ENCODE data around the gene DVL1. TPM values are rescaled to one million over a fixed set of nuclear protein-coding genes. Genes with fewer than 3 reads are reported as not detected.

DVL1 gene
- total and polyA plus RNA-seq, 2 of the 13 experiments (the other 11 are each of a cell fraction or from before 2014, with no cell fraction given), result 30.8 to 60.4 TPM

DNA sequence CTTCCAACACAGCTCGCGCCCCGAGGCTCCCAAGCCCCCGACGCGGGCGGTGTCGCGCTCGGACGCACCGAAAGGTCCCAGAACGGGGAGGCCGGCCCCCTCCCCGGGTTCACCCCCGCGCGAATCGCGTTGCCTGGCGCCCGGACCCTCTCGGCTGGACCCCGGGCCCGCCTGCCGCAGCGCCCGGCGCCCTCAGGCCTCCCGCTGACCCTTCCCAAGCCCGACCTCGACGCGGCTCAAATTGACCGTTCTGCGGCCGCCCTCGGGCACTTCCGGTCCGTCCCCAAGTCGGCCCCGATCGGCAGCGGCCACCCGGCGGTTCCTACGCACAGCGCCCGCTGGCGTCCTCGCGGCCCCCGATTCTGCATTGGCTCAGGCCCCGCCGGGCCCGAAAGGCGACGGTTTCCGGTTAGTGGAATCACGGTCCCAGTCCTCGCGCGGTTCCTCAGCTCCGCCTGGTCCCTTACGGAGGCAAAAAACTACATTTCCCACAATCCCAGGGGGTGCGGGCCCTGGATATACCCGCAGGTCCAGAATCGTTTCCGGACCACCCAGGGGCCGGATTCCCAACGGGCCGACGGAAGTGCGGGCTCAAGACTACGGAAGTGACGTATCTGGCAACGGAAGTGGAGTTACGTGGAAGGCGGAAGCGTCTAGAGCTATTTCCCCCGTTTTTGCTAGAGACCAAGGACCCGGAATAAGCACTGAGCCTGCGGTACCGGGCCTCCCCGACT lies 25.9 kb upstream of the DVL1 start, which contains the start of gene AURKAIP1 (continued):
- TF ChIP-seq, protein P1, sequence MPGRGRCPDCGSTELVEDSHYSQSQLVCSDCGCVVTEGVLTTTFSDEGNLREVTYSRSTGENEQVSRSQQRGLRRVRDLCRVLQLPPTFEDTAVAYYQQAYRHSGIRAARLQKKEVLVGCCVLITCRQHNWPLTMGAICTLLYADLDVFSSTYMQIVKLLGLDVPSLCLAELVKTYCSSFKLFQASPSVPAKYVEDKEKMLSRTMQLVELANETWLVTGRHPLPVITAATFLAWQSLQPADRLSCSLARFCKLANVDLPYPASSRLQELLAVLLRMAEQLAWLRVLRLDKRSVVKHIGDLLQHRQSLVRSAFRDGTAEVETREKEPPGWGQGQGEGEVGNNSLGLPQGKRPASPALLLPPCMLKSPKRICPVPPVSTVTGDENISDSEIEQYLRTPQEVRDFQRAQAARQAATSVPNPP (CRISPR knock-in tag; IDR thresholded peaks at IDR 0.05), result peak; percentile 72
- TF ChIP-seq THRA (CRISPR knock-in tag; IDR thresholded peaks at IDR 0.05; ENCODE audit: borderline replicate concordance), result peak; percentile 84
- TF ChIP-seq GTF3A (CRISPR knock-in tag; conservative IDR thresholded peaks at IDR 0.05), result peak; percentile 78; the same call in 1 of the 2 replicates
- TF ChIP-seq ZNF383 (CRISPR knock-in tag; IDR thresholded peaks at IDR 0.05; ENCODE audit: borderline replicate concordance), result no peak; the same call in 1 of the 2 replicates
- TF ChIP-seq ZFP36 (IDR thresholded peaks at IDR 0.05; ENCODE audit: borderline replicate concordance, low read depth, low read length, partially characterized antibody), result no peak
- no peak for TF ChIP-seq RARG (CRISPR knock-in tag; IDR thresholded peaks at IDR 0.05; ENCODE audit: low read depth)
- peak; percentile 89; the same call in 1 of the 2 replicates for TF ChIP-seq HMGXB3 (CRISPR knock-in tag; IDR thresholded peaks at IDR 0.05; ENCODE audit: borderline replicate concordance)
- peak; percentile 58 for TF ChIP-seq ZBTB49 (CRISPR knock-in tag; IDR thresholded peaks at IDR 0.05; ENCODE audit: borderline replicate concordance)
- peak; percentile 7; the same call in 1 of the 2 replicates for TF ChIP-seq MAFF (IDR thresholded peaks at IDR 0.05; ENCODE audit: low read depth, low read length)
- TF ChIP-seq SMAD9 (CRISPR knock-in tag; IDR thresholded peaks at IDR 0.05), result no peak; the same call in 1 of the 2 replicates
- TF ChIP-seq TFDP2 (CRISPR knock-in tag; IDR thresholded peaks at IDR 0.05), result peak; percentile 93
- TF ChIP-seq ZFP36L1 (CRISPR knock-in tag; IDR thresholded peaks at IDR 0.05), result peak; percentile 64; the same call in 1 of the 2 replicates
- TF ChIP-seq ZNF468 (CRISPR knock-in tag; IDR thresholded peaks at IDR 0.05), result no peak
- TF ChIP-seq ZNF225 (CRISPR knock-in tag; IDR thresholded peaks at IDR 0.05), result peak; percentile 51; the same call in 1 of the 2 replicates
- peak; percentile 87 for TF ChIP-seq ZNF264 (CRISPR knock-in tag; IDR thresholded peaks at IDR 0.05)
- TF ChIP-seq ZNF749 (CRISPR knock-in tag; IDR thresholded peaks at IDR 0.05; ENCODE audit: borderline replicate concordance), result no peak
- peak; percentile 91; the same call in 1 of the 2 replicates for TF ChIP-seq ZC3H13 (CRISPR knock-in tag; IDR thresholded peaks at IDR 0.05)
- TF ChIP-seq MED1 (CRISPR knock-in tag; IDR thresholded peaks at IDR 0.05), result peak; percentile 91

Data from HepG2 (cell line).